D721Med (cell line): ENCODE measurements around the gene MYCBP2.
"Not testable (repeated sequence)": the region's sequence is repeated elsewhere in the genome, so short reads cannot be mapped to it uniquely, and the experiment has no call there.

Experiments used
- DNase-seq: peaks from one replicate; pipeline ENCODE4 v3.0.0; 2011; ENCODE audit warnings: low spot score; ENCODE audit not compliant: insufficient read length
- FAIRE-seq: peaks from 2 replicates; lab custom pipeline; 2011; peaks lifted over from hg19 to GRCh38; lab: Jason Lieb, UNC
- CTCF ChIP-seq: IDR thresholded peaks from 2 replicates; pipeline ENCODE4 v1.5.1; 2012; ENCODE audit warnings: mild to moderate bottlenecking, control low read depth; ENCODE audit not compliant: insufficient read depth; ENCODE audit errors: missing control alignments

MYCBP2 gene

GRCh38 chr13:77285098-77285497 lies 41.8 kb downstream of the MYCBP2 start:
- no peak for TF ChIP-seq CTCF
- DNase-seq (no peak), FAIRE-seq (no peak)

GRCh38 chr13:77274126-77274525 lies 52.8 kb downstream of the MYCBP2 start:
- no peak for TF ChIP-seq CTCF
- FAIRE-seq (no peak), DNase-seq (no peak)

GRCh38 chr13:77269141-77269540 lies 57.8 kb downstream of the MYCBP2 start:
- TF ChIP-seq CTCF: no peak
- DNase-seq (no peak), FAIRE-seq (no peak)

- TF ChIP-seq CTCF: no peak
- FAIRE-seq (no peak), DNase-seq (no peak)
Observed at GRCh38 chr13:77267362-77267761, 59.5 kb downstream of the MYCBP2 start.

- no peak for TF ChIP-seq CTCF
- FAIRE-seq: no peak
- DNase-seq: no peak
Observed at GRCh38 chr13:77265336-77265735, 61.6 kb downstream of the MYCBP2 start.

- DNase-seq (no peak), FAIRE-seq (no peak)
- TF ChIP-seq CTCF: no peak
Observed at GRCh38 chr13:77262198-77262597, 64.7 kb downstream of the MYCBP2 start.

- FAIRE-seq (no peak), DNase-seq (no peak)
- TF ChIP-seq CTCF: no peak
Observed at GRCh38 chr13:77250975-77251374, 75.9 kb downstream of the MYCBP2 start.

- FAIRE-seq, DNase-seq: not testable (repeated sequence)
Observed at GRCh38 chr13:77245224-77245623, 81.7 kb downstream of the MYCBP2 start.
